Keratinocyte (primary cell): ENCODE measurements around the gene GOLGA2.

ENCODE experiments used
- EZH2 ChIP-seq: IDR thresholded peaks from one replicate; pipeline ENCODE4 v1.6.1; 2012; ENCODE audit warnings: inconsistent platforms, mild to moderate bottlenecking, low read length, moderate library complexity
- TF ChIP-seq, protein P1 (sequence below), 3 experiments: IDR thresholded peaks in 1 of 3; conservative IDR thresholded peaks in 1 of 3; optimal IDR thresholded peaks in 1 of 3; 2 replicates in 2 of 3; 3 replicates in 1 of 3; pipeline versions ENCODE3 to v1.5.1; 2011; ENCODE audit warnings: low read length in 3 of 3, mild to moderate bottlenecking in 3 of 3, moderate library complexity in 2 of 3, control low read depth in 1 of 3, inconsistent platforms in 1 of 3; ENCODE audit not compliant: insufficient read depth in 2 of 3; ENCODE audit errors: extremely low read depth in 1 of 3

GRCh38 chr9:128249908-128250838 is 25.6 kb downstream of the GOLGA2 start:
- TF ChIP-seq, protein P1, sequence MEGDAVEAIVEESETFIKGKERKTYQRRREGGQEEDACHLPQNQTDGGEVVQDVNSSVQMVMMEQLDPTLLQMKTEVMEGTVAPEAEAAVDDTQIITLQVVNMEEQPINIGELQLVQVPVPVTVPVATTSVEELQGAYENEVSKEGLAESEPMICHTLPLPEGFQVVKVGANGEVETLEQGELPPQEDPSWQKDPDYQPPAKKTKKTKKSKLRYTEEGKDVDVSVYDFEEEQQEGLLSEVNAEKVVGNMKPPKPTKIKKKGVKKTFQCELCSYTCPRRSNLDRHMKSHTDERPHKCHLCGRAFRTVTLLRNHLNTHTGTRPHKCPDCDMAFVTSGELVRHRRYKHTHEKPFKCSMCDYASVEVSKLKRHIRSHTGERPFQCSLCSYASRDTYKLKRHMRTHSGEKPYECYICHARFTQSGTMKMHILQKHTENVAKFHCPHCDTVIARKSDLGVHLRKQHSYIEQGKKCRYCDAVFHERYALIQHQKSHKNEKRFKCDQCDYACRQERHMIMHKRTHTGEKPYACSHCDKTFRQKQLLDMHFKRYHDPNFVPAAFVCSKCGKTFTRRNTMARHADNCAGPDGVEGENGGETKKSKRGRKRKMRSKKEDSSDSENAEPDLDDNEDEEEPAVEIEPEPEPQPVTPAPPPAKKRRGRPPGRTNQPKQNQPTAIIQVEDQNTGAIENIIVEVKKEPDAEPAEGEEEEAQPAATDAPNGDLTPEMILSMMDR (optimal IDR thresholded peaks at IDR 0.05 in 1 of 3, IDR thresholded peaks at IDR 0.05 in 1 of 3, conservative IDR thresholded peaks at IDR 0.05 in 1 of 3; ENCODE audit: extremely low read depth in 1 of 3, insufficient read depth in 2 of 3, low read length in 3 of 3): no peak
- no peak for TF ChIP-seq EZH2
